GM21360 (cell line): ENCODE results near the gene ERMAP.

Experiments used
- ATAC-seq: cut with Tn5 transposase; IDR thresholded peaks from one replicate; pipeline ENCODE4 v1.9.1; 2021; ENCODE audit warnings: mild to moderate bottlenecking, moderate library complexity; ENCODE audit not compliant: unreplicated experiment

ERMAP gene, protein sequence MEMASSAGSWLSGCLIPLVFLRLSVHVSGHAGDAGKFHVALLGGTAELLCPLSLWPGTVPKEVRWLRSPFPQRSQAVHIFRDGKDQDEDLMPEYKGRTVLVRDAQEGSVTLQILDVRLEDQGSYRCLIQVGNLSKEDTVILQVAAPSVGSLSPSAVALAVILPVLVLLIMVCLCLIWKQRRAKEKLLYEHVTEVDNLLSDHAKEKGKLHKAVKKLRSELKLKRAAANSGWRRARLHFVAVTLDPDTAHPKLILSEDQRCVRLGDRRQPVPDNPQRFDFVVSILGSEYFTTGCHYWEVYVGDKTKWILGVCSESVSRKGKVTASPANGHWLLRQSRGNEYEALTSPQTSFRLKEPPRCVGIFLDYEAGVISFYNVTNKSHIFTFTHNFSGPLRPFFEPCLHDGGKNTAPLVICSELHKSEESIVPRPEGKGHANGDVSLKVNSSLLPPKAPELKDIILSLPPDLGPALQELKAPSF

DNA sequence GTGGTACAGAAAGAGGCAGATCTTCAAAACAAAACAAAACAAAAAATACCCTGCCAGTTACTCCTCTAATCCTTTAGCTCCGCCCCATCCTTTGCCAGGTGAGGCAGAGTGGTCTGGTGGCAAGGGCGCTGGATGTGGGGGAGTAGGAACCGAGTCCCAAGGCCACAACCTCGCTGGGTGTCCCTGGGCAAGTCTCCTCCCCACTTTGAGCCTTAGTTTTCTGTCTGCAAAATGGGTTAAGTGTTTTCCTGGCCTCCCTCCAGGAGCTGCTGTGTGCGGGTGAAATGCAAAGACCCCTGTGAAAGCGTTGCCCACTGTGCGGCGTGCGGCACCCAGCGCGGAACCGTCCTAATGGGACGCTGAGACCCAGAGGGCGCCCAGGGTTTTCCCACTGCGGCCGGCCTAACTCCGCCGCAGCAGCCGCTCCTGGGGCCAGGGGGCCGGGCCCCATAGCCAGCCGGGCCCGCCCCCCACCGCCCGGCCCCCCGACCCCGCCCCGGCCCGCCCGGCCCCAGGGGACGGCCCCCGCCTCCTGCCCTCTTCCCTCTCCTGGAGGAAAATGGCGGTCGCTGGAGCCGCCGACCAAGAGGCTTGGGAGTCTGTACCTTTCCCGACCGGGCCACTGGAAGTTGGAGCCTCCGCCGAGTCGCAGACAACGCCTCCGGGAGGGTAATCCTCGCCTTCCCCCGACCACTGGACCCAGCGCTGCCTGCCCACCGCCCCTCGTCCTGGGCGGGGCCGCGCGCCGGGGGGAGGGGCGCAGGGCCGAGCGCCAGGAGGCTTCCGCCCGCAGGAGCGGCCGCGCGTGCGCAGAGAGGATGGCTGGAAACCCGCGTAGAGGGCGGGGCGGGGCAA is at the start of gene ERMAP, which contains the start of gene SVBP:
TSS of gene ERMAP (plus strand) at position 538 of the 855 bp plus-strand sequence. CDS start 13,327 bp downstream, outside the sequence.
TSS of gene SVBP (minus strand) at position 813 of the 855 bp plus-strand sequence. CDS start 853 bp downstream, outside the sequence.
- peak; percentile 77 for ATAC-seq

- ATAC-seq: peak; percentile 20
These were observed 49.4 kb upstream of the ERMAP start for GRCh38 chr1:42767510-42768000.

- no peak for ATAC-seq
These were observed 48.8 kb upstream of the ERMAP start for GRCh38 chr1:42768172-42768571.

DNA sequence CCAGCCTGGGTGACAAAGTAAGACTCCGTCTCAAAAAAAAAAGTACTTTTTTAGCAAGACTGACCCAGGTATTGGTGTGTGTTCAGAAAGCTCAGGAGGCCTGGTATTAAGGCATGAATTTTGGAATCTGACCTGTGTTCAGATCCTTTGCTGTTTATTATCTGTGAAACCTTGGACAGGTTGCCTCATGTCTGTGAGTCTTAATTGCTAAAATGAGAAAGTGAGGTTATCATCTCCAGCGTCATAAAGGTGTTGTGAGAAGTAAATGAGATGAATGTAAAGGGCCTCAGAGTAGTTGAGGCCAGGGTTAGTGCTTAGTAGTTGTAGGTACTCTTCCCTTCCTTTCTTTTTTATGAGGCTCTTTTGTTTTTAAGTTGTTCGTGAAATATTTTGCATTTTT is 47.1 kb upstream of the ERMAP start:
- ATAC-seq: no peak

- no peak for ATAC-seq
These were observed 43.5 kb upstream of the ERMAP start for GRCh38 chr1:42773420-42773819.

GRCh38 chr1:42774928-42775526 is 41.9 kb upstream of the ERMAP start:
- ATAC-seq: no peak

DNA sequence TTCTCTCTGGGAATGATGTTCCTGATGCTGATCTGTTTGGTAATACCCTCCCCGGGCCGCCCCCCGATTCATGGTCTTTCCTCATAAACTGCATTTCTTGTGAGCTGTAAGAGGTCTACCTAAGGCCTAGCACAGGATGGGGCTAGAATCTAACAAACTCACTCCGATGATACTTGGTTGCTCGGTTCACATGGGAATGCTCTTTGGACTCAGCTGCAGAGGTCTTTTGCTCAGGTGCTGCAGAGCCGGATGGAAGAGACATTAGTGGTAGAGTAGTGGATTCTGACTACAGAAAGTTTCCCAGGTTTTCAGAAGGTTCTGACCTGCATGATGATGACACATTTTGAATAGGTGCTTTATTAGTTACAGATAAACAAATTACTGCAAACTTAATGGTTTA is 40.4 kb upstream of the ERMAP start:
- no peak for ATAC-seq

- ATAC-seq: no peak
These were observed 39.1 kb upstream of the ERMAP start for GRCh38 chr1:42777852-42778251.

GRCh38 chr1:42779725-42780124 is 37.2 kb upstream of the ERMAP start:
- no peak for ATAC-seq

DNA sequence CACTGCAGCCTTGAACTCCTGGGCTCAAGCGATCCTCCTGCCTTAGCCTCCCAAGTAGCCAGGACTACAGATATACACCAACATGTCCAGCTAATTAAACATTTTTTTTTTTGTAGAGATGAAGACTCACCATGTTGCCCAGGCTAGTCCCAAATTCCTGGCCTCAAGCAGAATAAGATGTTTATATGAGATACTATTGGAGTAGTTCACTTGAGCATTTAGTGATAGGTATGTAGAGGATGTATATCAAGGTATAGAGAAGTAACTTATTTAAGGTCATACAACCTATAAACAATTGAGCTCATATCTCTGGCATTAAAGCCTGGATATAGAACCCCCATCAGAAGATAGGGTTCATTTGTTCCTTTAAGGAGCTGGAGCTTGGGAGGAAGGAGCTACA is 36.7 kb upstream of the ERMAP start:
- ATAC-seq: no peak

DNA sequence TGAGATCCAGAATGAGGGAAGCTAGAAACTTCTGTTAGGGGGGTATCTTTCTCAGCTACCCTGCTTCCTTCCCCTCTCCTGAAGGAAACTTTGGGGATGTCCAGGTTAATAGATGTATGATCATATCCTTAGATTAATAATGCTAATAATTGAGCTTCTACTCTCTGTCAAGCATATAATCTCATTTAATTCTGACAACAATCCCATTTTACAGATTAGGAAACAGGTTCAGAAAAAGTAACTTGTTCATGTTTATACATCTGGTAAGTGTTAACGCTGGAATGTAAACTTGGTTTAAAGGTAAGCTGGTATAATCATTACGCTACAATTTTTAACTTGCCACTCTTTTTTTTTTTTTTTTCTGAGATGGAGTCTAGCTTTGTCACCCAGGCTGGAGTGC is 33.8 kb upstream of the ERMAP start:
- ATAC-seq: no peak

- ATAC-seq: no peak
These were observed 32.4 kb upstream of the ERMAP start for GRCh38 chr1:42784547-42784945.

GRCh38 chr1:42784946-42785693 is 31.8 kb upstream of the ERMAP start, which contains the start of gene TMEM269:
TMEM269 (plus strand) TSS chr1:42784991; CDS start chr1:42789894, 4,903 bp downstream.
- no peak for ATAC-seq

DNA sequence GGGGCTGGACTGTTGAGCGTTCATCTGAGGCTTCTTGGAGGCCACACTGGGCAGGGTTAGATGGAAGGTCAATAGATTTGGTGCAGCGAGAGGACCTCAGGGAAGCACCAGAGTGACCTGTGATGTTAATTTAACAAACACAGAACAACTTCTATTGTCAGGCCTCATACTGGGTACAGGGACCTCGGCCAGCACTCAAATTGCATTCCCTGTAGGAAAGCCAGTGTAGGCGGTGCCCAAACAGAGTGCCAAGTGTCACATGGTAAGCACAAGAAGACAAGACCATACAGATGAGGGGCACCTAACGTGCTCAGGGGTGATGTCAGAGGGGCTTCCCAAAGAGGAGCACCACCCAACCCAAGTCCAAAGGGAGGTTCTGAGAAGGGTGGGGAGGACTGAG is 30.8 kb upstream of the ERMAP start:
- ATAC-seq: no peak

- no peak for ATAC-seq
These were observed 28.9 kb upstream of the ERMAP start for GRCh38 chr1:42788021-42788420.

GRCh38 chr1:42793824-42794223 is 23.1 kb upstream of the ERMAP start:
- ATAC-seq: no peak

GRCh38 chr1:42797414-42797813 is 19.5 kb upstream of the ERMAP start:
- ATAC-seq: no peak

- ATAC-seq: no peak
These were observed 18.9 kb upstream of the ERMAP start for GRCh38 chr1:42797979-42798378.

GRCh38 chr1:42801832-42802473 is 15.0 kb upstream of the ERMAP start:
- no peak for ATAC-seq

DNA sequence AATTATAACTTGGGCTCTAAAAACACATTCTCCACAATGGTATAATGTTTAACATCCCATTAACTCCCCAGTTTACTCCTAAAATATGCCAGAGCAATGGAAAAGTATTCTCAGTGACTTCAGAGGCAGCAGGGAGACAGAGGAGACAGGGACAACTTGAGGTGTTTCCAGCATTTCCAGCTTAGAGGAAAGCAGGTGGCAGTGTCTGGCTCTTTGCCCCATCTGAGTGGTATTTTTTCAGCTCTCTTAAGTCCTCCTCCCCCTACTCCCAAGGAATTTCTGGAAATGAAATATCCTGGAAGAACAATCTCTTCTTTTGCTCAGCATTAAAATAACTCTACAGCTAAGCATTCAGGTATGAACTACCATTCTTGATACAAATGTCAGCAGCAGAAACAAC is 10.8 kb upstream of the ERMAP start:
- no peak for ATAC-seq
